GM18511 (cell line): ENCODE results near the gene MYL5.
"Not testable (repeated sequence)": the region's sequence is repeated elsewhere in the genome, so short reads cannot be mapped to it uniquely, and the experiment has no call there.

Experiments
- ATAC-seq: cut with Tn5 transposase; IDR thresholded peaks from one replicate; pipeline ENCODE4 v1.9.1; 2021; ENCODE audit warnings: mild to moderate bottlenecking, moderate library complexity; ENCODE audit not compliant: unreplicated experiment

Gene MYL5

GRCh38 chr4:669806-670559 is 4.4 kb upstream of the MYL5 start:
- not testable (repeated sequence) for ATAC-seq

- ATAC-seq: no peak
Measured at GRCh38 chr4:671769-672168, 2.6 kb upstream of the MYL5 start.

GRCh38 chr4:673349-674091 is 822 bp upstream of the MYL5 start:
- ATAC-seq: no peak

GRCh38 chr4:675036-675882 is 917 bp downstream of the MYL5 start:
- peak; percentile 5 for ATAC-seq

GRCh38 chr4:675980-676870 is 1.9 kb downstream of the MYL5 start:
- peak; percentile 39 for ATAC-seq

- no peak for ATAC-seq
Measured at GRCh38 chr4:676871-677235, 2.5 kb downstream of the MYL5 start.

- ATAC-seq: no peak
Measured at GRCh38 chr4:677431-678293, 3.3 kb downstream of the MYL5 start.

- ATAC-seq: no peak
Measured at GRCh38 chr4:678331-679103, 4.2 kb downstream of the MYL5 start.

- ATAC-seq: no peak
Measured at GRCh38 chr4:679104-679481, 4.8 kb downstream of the MYL5 start.

- ATAC-seq: no peak
Measured at GRCh38 chr4:679629-680028, 5.3 kb downstream of the MYL5 start.

GRCh38 chr4:680091-680490 is 5.7 kb downstream of the MYL5 start:
- no peak for ATAC-seq

- no peak for ATAC-seq
Measured at GRCh38 chr4:680551-680927, 6.2 kb downstream of the MYL5 start.

- no peak for ATAC-seq
Measured at GRCh38 chr4:680928-681645, 6.7 kb downstream of the MYL5 start.

GRCh38 chr4:681736-682451 is 7.6 kb downstream of the MYL5 start:
- ATAC-seq: no peak

GRCh38 chr4:682490-683172 is 8.3 kb downstream of the MYL5 start:
- ATAC-seq: no peak

GRCh38 chr4:683247-683897 is 9.0 kb downstream of the MYL5 start:
- no peak for ATAC-seq
